Measurements from ENCODE around the gene CRISPLD2. TPM values are rescaled to one million over a fixed set of nuclear protein-coding genes. Genes with fewer than 3 reads are reported as not detected.

The CRISPLD2 gene, protein sequence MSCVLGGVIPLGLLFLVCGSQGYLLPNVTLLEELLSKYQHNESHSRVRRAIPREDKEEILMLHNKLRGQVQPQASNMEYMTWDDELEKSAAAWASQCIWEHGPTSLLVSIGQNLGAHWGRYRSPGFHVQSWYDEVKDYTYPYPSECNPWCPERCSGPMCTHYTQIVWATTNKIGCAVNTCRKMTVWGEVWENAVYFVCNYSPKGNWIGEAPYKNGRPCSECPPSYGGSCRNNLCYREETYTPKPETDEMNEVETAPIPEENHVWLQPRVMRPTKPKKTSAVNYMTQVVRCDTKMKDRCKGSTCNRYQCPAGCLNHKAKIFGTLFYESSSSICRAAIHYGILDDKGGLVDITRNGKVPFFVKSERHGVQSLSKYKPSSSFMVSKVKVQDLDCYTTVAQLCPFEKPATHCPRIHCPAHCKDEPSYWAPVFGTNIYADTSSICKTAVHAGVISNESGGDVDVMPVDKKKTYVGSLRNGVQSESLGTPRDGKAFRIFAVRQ
- polyA plus RNA-seq (2013, experiment 1 of 2): 0.14 TPM
- polyA plus RNA-seq (2013, experiment 2 of 2): 0.12 TPM

- Histone ChIP-seq H2BK120ac (ENCODE audit: low read depth, low read length) (no peak within 1 kb of the TSS), H3K9me3 (replicated peaks in 1 of 2; ENCODE audit: control insufficient read depth in 2 of 2, insufficient read depth in 1 of 2, low read depth in 1 of 2, low read length in 2 of 2) (peaks cover 0 to 2% of the 10 kb centered on the region in 2 donors), H2BK15ac (ENCODE audit: low read length) (no peak within 1 kb of the TSS), H3K4me3 (ENCODE audit: low read length in 2 of 2) (peak within 1 kb of the TSS; percentile 42 to 77), H2AFZ (ENCODE audit: low read length) (peak within 1 kb of the TSS; percentile 91), H4K8ac (ENCODE audit: low read depth, low read length) (no peak within 1 kb of the TSS), H3K36me3 (replicated peaks in 1 of 2; ENCODE audit: control insufficient read depth in 2 of 2, insufficient read depth in 2 of 2, low read length in 2 of 2) (no peaks in the 10 kb centered on the region), H4K91ac (ENCODE audit: low read depth, low read length, poor library complexity) (no peak within 1 kb of the TSS), H3K9ac (ENCODE audit: low read depth, low read length, poor library complexity) (peak within 1 kb of the TSS; percentile 71), H3K4ac (ENCODE audit: low read length) (no peak within 1 kb of the TSS), H3K4me1 (ENCODE audit: control insufficient read depth in 2 of 2, insufficient read depth in 1 of 2, low read depth in 1 of 2, low read length in 2 of 2) (peaks cover 3 to 6% of the 10 kb centered on the region in 2 donors), H3K4me2 (ENCODE audit: insufficient read depth, low read length, poor library complexity, severe bottlenecking) (peak within 1 kb of the TSS; percentile 97), H3K27me3 (ENCODE audit: control insufficient read depth in 3 of 3, insufficient read depth in 3 of 3, low read depth in 1 of 3, low read length in 3 of 3) (peaks cover 0 to 75% (median 31%) of the 10 kb centered on the region in 3 experiments), H3K18ac (ENCODE audit: low read length) (peak within 1 kb of the TSS; percentile 69), H3K14ac (ENCODE audit: low read length) (peak within 1 kb of the TSS; percentile 25), H3K23ac (ENCODE audit: low read depth, low read length, poor library complexity) (peak within 1 kb of the TSS; percentile 86), H2BK12ac (ENCODE audit: low read length) (no peak within 1 kb of the TSS), H2BK5ac (ENCODE audit: low read length) (no peak within 1 kb of the TSS), H2AK5ac (ENCODE audit: low read depth, low read length) (no peak within 1 kb of the TSS), H3K79me1 (ENCODE audit: low read depth, low read length) (no peaks in the 10 kb centered on the region), H3K27ac (replicated peaks; ENCODE audit: low read length) (no peak within 1 kb of the TSS)
- DNase-seq (ENCODE audit: low spot score): peak; percentile 94
- no CpG with 5 or more reads among the region's 53 CpGs for WGBS, 2 donors (ENCODE audit: extremely low coverage in 2 of 2, insufficient read length in 2 of 2, insufficient replicate concordance in 1 of 2)
Observed at GRCh38 chr16:84819644-84820304, at the start of gene CRISPLD2. TSS of gene CRISPLD2 (plus strand) at chr16:84819985. CDS start at chr16:84838496, 18,511 bp downstream.

- no peak overlapping the region for H3K4me2 ChIP-seq (ENCODE audit: insufficient read depth, low read length, poor library complexity, severe bottlenecking)
- no peak overlapping the region for H3K18ac ChIP-seq (ENCODE audit: low read length)
- no peak for DNase-seq (ENCODE audit: low spot score)
- no peak overlapping the region for H4K8ac ChIP-seq (ENCODE audit: low read depth, low read length)
- no peak overlapping the region for H3K9ac ChIP-seq (ENCODE audit: low read depth, low read length, poor library complexity)
- H2BK12ac ChIP-seq (ENCODE audit: low read length): no peak overlapping the region
- H2BK5ac ChIP-seq (ENCODE audit: low read length): no peak overlapping the region
- no peak overlapping the region for H3K14ac ChIP-seq (ENCODE audit: low read length)
- H3K23ac ChIP-seq (ENCODE audit: low read depth, low read length, poor library complexity): no peak overlapping the region
- no CpG with 5 or more reads among the region's 10 CpGs for WGBS, 2 donors (ENCODE audit: extremely low coverage in 2 of 2, insufficient read length in 2 of 2, insufficient replicate concordance in 1 of 2)
- no peak overlapping the region for H2AK5ac ChIP-seq (ENCODE audit: low read depth, low read length)
- no peak overlapping the region for H2BK120ac ChIP-seq (ENCODE audit: low read depth, low read length)
- H2BK15ac ChIP-seq (ENCODE audit: low read length): no peak overlapping the region
- no peaks in the 10 kb centered on the region for H3K27me3 ChIP-seq (ENCODE audit: control insufficient read depth in 3 of 3, insufficient read depth in 3 of 3, low read depth in 1 of 3, low read length in 3 of 3)
- no peak overlapping the region for H4K91ac ChIP-seq (ENCODE audit: low read depth, low read length, poor library complexity)
- H3K9me3 ChIP-seq (replicated peaks in 1 of 2; ENCODE audit: control insufficient read depth in 2 of 2, insufficient read depth in 1 of 2, low read depth in 1 of 2, low read length in 2 of 2): no peaks in the 10 kb centered on the region
- no peaks in the 10 kb centered on the region for H3K4me1 ChIP-seq (ENCODE audit: control insufficient read depth in 2 of 2, insufficient read depth in 1 of 2, low read depth in 1 of 2, low read length in 2 of 2)
- no peak overlapping the region for H3K4ac ChIP-seq (ENCODE audit: low read length)
- H2AFZ ChIP-seq (ENCODE audit: low read length): no peak overlapping the region
- H3K4me3 ChIP-seq (ENCODE audit: low read length in 2 of 2): no peak overlapping the region
- H3K36me3 ChIP-seq (replicated peaks in 1 of 2; ENCODE audit: control insufficient read depth in 2 of 2, insufficient read depth in 2 of 2, low read length in 2 of 2): peaks cover 55 to 94% of the 10 kb centered on the region in 2 donors
- no peak overlapping the region for H3K27ac ChIP-seq (replicated peaks; ENCODE audit: low read length)
- no peaks in the 10 kb centered on the region for H3K79me1 ChIP-seq (ENCODE audit: low read depth, low read length)
Observed at GRCh38 chr16:84773312-84773711, 46.5 kb upstream of the CRISPLD2 start.

DNA sequence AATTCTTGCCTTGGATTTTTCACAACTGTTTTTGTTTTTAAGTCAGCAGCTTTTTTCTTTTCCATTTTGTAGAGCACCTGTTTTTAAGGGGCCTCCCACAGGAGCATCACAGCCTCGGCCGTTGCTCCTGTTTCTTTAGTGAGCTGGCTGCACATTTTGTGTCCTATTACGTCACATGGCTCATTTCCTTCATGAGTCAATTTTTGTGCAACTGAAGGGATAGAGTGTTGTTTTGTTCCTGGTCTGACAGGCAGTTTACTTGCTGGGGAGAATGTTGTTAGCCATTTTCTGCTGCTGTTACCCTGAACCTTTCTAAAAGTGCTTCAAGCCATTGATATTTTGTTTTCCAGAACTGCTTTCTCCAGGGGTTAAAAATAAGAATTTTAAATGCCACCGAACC lies 45.0 kb upstream of the CRISPLD2 start:
- no peak overlapping the region for H2BK120ac ChIP-seq (ENCODE audit: low read depth, low read length)
- no peak overlapping the region for H2AK5ac ChIP-seq (ENCODE audit: low read depth, low read length)
- H2BK12ac ChIP-seq (ENCODE audit: low read length): no peak overlapping the region
- no peak overlapping the region for H3K23ac ChIP-seq (ENCODE audit: low read depth, low read length, poor library complexity)
- H2BK5ac ChIP-seq (ENCODE audit: low read length): no peak overlapping the region
- no peaks in the 10 kb centered on the region for H3K27me3 ChIP-seq (ENCODE audit: control insufficient read depth in 3 of 3, insufficient read depth in 3 of 3, low read depth in 1 of 3, low read length in 3 of 3)
- H3K9me3 ChIP-seq (replicated peaks in 1 of 2; ENCODE audit: control insufficient read depth in 2 of 2, insufficient read depth in 1 of 2, low read depth in 1 of 2, low read length in 2 of 2): no peaks in the 10 kb centered on the region
- WGBS, 2 donors (ENCODE audit: extremely low coverage in 2 of 2, insufficient read length in 2 of 2, insufficient replicate concordance in 1 of 2): no CpG with 5 or more reads among the region's 4 CpGs
- H4K8ac ChIP-seq (ENCODE audit: low read depth, low read length): no peak overlapping the region
- no peak overlapping the region for H3K14ac ChIP-seq (ENCODE audit: low read length)
- H3K36me3 ChIP-seq (replicated peaks in 1 of 2; ENCODE audit: control insufficient read depth in 2 of 2, insufficient read depth in 2 of 2, low read length in 2 of 2): peaks cover 51 to 94% of the 10 kb centered on the region in 2 donors
- H3K4me3 ChIP-seq (ENCODE audit: low read length in 2 of 2): no peak overlapping the region
- H3K18ac ChIP-seq (ENCODE audit: low read length): no peak overlapping the region
- H3K9ac ChIP-seq (ENCODE audit: low read depth, low read length, poor library complexity): no peak overlapping the region
- H3K27ac ChIP-seq (replicated peaks; ENCODE audit: low read length): no peak overlapping the region
- H3K4ac ChIP-seq (ENCODE audit: low read length): no peak overlapping the region
- H3K4me1 ChIP-seq (ENCODE audit: control insufficient read depth in 2 of 2, insufficient read depth in 1 of 2, low read depth in 1 of 2, low read length in 2 of 2): no peaks in the 10 kb centered on the region
- no peak overlapping the region for H2BK15ac ChIP-seq (ENCODE audit: low read length)
- no peak overlapping the region for H4K91ac ChIP-seq (ENCODE audit: low read depth, low read length, poor library complexity)
- no peak overlapping the region for H2AFZ ChIP-seq (ENCODE audit: low read length)
- no peak overlapping the region for H3K4me2 ChIP-seq (ENCODE audit: insufficient read depth, low read length, poor library complexity, severe bottlenecking)
- DNase-seq (ENCODE audit: low spot score): no peak
- H3K79me1 ChIP-seq (ENCODE audit: low read depth, low read length): no peaks in the 10 kb centered on the region

- peaks cover 51 to 94% of the 10 kb centered on the region in 2 donors for H3K36me3 ChIP-seq (replicated peaks in 1 of 2; ENCODE audit: control insufficient read depth in 2 of 2, insufficient read depth in 2 of 2, low read length in 2 of 2)
Observed at GRCh38 chr16:84775262-84775810, 44.4 kb upstream of the CRISPLD2 start.

More at GRCh38 chr16:84775262-84775810, 44.4 kb upstream of the CRISPLD2 start:
- H3K9ac ChIP-seq (ENCODE audit: low read depth, low read length, poor library complexity): no peak overlapping the region
- no peaks in the 10 kb centered on the region for H3K9me3 ChIP-seq (replicated peaks in 1 of 2; ENCODE audit: control insufficient read depth in 2 of 2, insufficient read depth in 1 of 2, low read depth in 1 of 2, low read length in 2 of 2)
- H4K91ac ChIP-seq (ENCODE audit: low read depth, low read length, poor library complexity): no peak overlapping the region
- WGBS, 2 donors (ENCODE audit: extremely low coverage in 2 of 2, insufficient read length in 2 of 2, insufficient replicate concordance in 1 of 2): no CpG with 5 or more reads among the region's 14 CpGs
- H3K4ac ChIP-seq (ENCODE audit: low read length): no peak overlapping the region
- H3K18ac ChIP-seq (ENCODE audit: low read length): peak overlapping the region; percentile 67
- no peak overlapping the region for H2BK5ac ChIP-seq (ENCODE audit: low read length)
- no peaks in the 10 kb centered on the region for H3K27me3 ChIP-seq (ENCODE audit: control insufficient read depth in 3 of 3, insufficient read depth in 3 of 3, low read depth in 1 of 3, low read length in 3 of 3)
- no peaks in the 10 kb centered on the region for H3K79me1 ChIP-seq (ENCODE audit: low read depth, low read length)
- no peak overlapping the region for H2BK120ac ChIP-seq (ENCODE audit: low read depth, low read length)
- no peak overlapping the region for H3K4me3 ChIP-seq (ENCODE audit: low read length in 2 of 2)
- H3K23ac ChIP-seq (ENCODE audit: low read depth, low read length, poor library complexity): peak overlapping the region; percentile 94
- DNase-seq (ENCODE audit: low spot score): no peak
- H2AFZ ChIP-seq (ENCODE audit: low read length): no peak overlapping the region
- no peak overlapping the region for H3K27ac ChIP-seq (replicated peaks; ENCODE audit: low read length)
- no peak overlapping the region for H4K8ac ChIP-seq (ENCODE audit: low read depth, low read length)
- no peak overlapping the region for H2BK12ac ChIP-seq (ENCODE audit: low read length)
- H3K4me1 ChIP-seq (ENCODE audit: control insufficient read depth in 2 of 2, insufficient read depth in 1 of 2, low read depth in 1 of 2, low read length in 2 of 2): no peaks in the 10 kb centered on the region
- no peak overlapping the region for H3K14ac ChIP-seq (ENCODE audit: low read length)
- H2BK15ac ChIP-seq (ENCODE audit: low read length): no peak overlapping the region
- no peak overlapping the region for H2AK5ac ChIP-seq (ENCODE audit: low read depth, low read length)
- H3K4me2 ChIP-seq (ENCODE audit: insufficient read depth, low read length, poor library complexity, severe bottlenecking): no peak overlapping the region
